ENCODE results near the gene NAA60. TPM values are rescaled to one million over a fixed set of nuclear protein-coding genes. Genes with fewer than 3 reads are reported as not detected.

NAA60 gene
- total RNA-seq (100 to 1,000 TPM in 1 of 2 donors, 10 to 100 TPM in 1; 99.2 to 120 TPM), polyA plus RNA-seq (ENCODE audit: insufficient read depth, low read depth, low replicate concordance) (61.8 TPM)
- long read RNA-seq, donor 1, transcript NAA60-238 (5 exons, 3,899 nt): major isoform, 15 of 25 reads
- long read RNA-seq, donor 1, partial matches to known transcripts: 0 of 25 reads
- long read RNA-seq, donor 1, other reads (novel, unspliced or antisense): 0 of 25 reads
- long read RNA-seq, donor 2, transcript NAA60-238 (5 exons, 3,899 nt): major isoform, 11 of 25 reads
- long read RNA-seq, donor 2, partial matches to known transcripts: 5 of 25 reads
- long read RNA-seq, donor 2, other reads (novel, unspliced or antisense): 0 of 25 reads

GRCh38 chr16:3443108-3444031 lies at the start of gene NAA60, which contains the start of gene ZNF597:
Gene NAA60, plus strand, starts transcription at chr16:3443680. Its CDS starts 32,548 bp downstream, at chr16:3476228.
Gene ZNF597, minus strand, starts transcription at chr16:3443504. Its CDS starts 351 bp downstream, at chr16:3443153.
- H3K36me3 ChIP-seq (ENCODE audit: low read depth, missing control alignments): no peaks in the 10 kb centered on the region
- H3K9me3 ChIP-seq: no peaks in the 10 kb centered on the region
- WGBS, 2 donors: 21 to 37% methylated on average over 61 of the region's 61 CpGs
- intact Hi-C loops (cut with DNase I; ENCODE audit: low total_unique reads): no loop called here
- H3K27ac ChIP-seq: peak within 1 kb of the TSS; percentile 40 to 71
- no peaks in the 10 kb centered on the region for H3K4me1 ChIP-seq
- peak within 1 kb of the TSS; percentile 54 to 71 for H3K4me3 ChIP-seq
- DNase-seq: peak; percentile 95
- TF ChIP-seq POLR2A (IDR thresholded peaks at IDR 0.05) (no peak), CTCF (IDR thresholded peaks at IDR 0.05) (no peak)
- no peaks in the 10 kb centered on the region for H3K27me3 ChIP-seq

DNA sequence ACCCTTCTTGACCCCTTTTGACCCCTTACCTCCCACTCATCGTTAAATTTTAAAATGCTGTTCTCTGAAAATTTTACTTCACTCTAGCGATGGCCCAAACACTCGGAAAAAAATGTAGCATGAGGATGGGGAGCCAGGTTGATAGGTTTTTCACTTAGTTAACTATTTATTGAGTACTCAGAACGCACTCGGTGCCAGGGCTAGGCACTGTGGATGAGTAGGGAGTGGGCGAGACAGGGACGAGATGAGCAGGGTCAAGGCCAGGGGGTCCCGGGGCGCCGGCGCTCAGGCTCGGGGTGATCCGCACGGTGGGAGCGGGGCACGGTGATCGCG lies 43.1 kb upstream of the NAA60 start:
- peaks cover 12% of the 10 kb centered on the region for H3K4me1 ChIP-seq
- no peak for TF ChIP-seq CTCF (IDR thresholded peaks at IDR 0.05)
- no peak for TF ChIP-seq POLR2A (IDR thresholded peaks at IDR 0.05)
- intact Hi-C loops (cut with DNase I; ENCODE audit: low total_unique reads): no loop called here
- DNase-seq: no peak
- 1 to 3% methylated on average over 5 to 17 of the region's 18 CpGs for WGBS, 2 donors
- H3K9me3 ChIP-seq: no peaks in the 10 kb centered on the region
- no peaks in the 10 kb centered on the region for H3K36me3 ChIP-seq (ENCODE audit: low read depth, missing control alignments)
- H3K4me3 ChIP-seq: peak overlapping the region; percentile 82 to 98
- peak overlapping the region; percentile 71 to 84 for H3K27ac ChIP-seq
- H3K27me3 ChIP-seq: no peaks in the 10 kb centered on the region

DNA sequence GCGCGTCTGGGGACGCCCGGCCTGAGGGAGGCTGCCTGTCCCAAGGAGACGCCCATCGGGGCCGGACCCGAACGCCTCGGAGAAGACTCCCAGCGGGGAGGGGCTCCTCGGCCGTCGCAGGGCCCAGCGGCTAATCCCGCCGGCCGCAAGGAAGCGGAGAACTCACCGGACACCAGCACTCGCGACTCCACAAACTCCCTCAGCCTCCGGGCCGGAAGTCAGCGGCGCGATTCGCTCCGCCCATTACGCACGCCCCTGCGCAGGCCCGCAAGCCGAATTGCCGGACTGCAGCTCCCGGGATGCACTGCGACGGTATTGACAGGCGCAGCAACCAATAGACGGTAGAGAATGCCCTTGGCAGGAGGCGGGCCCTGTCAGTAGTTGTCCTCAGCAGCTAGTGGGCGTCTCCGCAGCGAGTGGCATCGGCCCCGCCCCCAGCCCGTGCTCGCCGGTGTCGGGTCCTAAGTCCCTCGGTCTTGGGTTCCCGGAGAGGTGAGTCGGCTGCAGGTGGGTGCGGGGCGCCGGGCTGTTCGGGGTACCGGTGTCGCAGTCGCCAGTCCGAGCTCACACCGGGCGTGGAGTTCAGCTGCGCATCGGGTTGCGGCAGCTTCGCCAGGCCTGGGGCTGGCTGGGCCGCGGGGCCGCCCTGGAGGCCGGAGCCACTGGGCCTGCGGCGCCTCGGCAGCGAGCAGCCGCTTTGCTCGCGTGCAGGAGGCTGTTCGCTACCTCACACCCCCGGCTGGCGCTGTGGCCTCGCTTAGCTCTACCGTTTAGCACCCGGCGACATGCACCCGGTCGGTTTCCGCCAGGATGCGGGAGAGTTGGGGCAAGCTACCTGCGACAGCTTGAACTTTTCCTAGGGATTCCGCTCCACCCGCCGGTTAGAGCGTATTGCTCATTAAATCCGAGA lies 42.4 kb upstream of the NAA60 start, which contains the start of the genes ZNF174 and ZSCAN32:
Gene ZNF174 (plus strand): TSS at position 437 of the 910 bp plus-strand sequence. CDS start 790 bp downstream, outside the sequence.
Gene ZSCAN32 (minus strand): TSS at position 226 of the 910 bp plus-strand sequence. CDS start 3,447 bp downstream, outside the sequence.
- Histone ChIP-seq H3K4me1 (peaks cover 12% of the 10 kb centered on the region), H3K36me3 (ENCODE audit: low read depth, missing control alignments) (no peaks in the 10 kb centered on the region), H3K9me3 (no peaks in the 10 kb centered on the region), H3K27ac (peak within 1 kb of the TSS; percentile 71 to 84), H3K27me3 (no peaks in the 10 kb centered on the region), H3K4me3 (peak within 1 kb of the TSS; percentile 82 to 98)
- peak; percentile 100 for DNase-seq
- intact Hi-C loops (cut with DNase I; ENCODE audit: low total_unique reads): no loop called here
- TF ChIP-seq POLR2A (IDR thresholded peaks at IDR 0.05) (no peak), CTCF (IDR thresholded peaks at IDR 0.05) (no peak)
- 1% methylated on average over 25 to 78 of the region's 95 CpGs for WGBS, 2 donors

- 19 to 22% methylated on average over 17 of the region's 17 CpGs for WGBS, 2 donors
- Histone ChIP-seq H3K36me3 (ENCODE audit: low read depth, missing control alignments) (no peaks in the 10 kb centered on the region), H3K4me1 (peaks cover 12% of the 10 kb centered on the region), H3K9me3 (no peaks in the 10 kb centered on the region), H3K27ac (peak overlapping the region; percentile 49 to 66), H3K27me3 (no peaks in the 10 kb centered on the region), H3K4me3 (peak overlapping the region; percentile 82 to 98)
- intact Hi-C loops (cut with DNase I; ENCODE audit: low total_unique reads): no loop called here
- DNase-seq: peak; percentile 18
- TF ChIP-seq POLR2A (IDR thresholded peaks at IDR 0.05) (no peak), CTCF (IDR thresholded peaks at IDR 0.05) (no peak)
Observed at GRCh38 chr16:3401719-3402397, 41.6 kb upstream of the NAA60 start.
